ENCODE data around the gene GNAS-AS1. TPM values are rescaled to one million over a fixed set of nuclear protein-coding genes. Genes with fewer than 3 reads are reported as not detected.
A peak's percentile ranks its signal among the peaks of the same experiment; 100 is the strongest.

Gene GNAS-AS1
- total RNA-seq, 4 donors from 2014 or later: 0.28 TPM; not detected in 3

GRCh38 chr20:58895448-58896180 is 44.9 kb upstream of the GNAS-AS1 start:
- no peak for DNase-seq (ENCODE audit: low spot score)
- TF ChIP-seq, protein P1, sequence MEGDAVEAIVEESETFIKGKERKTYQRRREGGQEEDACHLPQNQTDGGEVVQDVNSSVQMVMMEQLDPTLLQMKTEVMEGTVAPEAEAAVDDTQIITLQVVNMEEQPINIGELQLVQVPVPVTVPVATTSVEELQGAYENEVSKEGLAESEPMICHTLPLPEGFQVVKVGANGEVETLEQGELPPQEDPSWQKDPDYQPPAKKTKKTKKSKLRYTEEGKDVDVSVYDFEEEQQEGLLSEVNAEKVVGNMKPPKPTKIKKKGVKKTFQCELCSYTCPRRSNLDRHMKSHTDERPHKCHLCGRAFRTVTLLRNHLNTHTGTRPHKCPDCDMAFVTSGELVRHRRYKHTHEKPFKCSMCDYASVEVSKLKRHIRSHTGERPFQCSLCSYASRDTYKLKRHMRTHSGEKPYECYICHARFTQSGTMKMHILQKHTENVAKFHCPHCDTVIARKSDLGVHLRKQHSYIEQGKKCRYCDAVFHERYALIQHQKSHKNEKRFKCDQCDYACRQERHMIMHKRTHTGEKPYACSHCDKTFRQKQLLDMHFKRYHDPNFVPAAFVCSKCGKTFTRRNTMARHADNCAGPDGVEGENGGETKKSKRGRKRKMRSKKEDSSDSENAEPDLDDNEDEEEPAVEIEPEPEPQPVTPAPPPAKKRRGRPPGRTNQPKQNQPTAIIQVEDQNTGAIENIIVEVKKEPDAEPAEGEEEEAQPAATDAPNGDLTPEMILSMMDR (IDR thresholded peaks at IDR 0.05): no peak
- no peak for ATAC-seq (ENCODE audit: low FRiP score)

DNA sequence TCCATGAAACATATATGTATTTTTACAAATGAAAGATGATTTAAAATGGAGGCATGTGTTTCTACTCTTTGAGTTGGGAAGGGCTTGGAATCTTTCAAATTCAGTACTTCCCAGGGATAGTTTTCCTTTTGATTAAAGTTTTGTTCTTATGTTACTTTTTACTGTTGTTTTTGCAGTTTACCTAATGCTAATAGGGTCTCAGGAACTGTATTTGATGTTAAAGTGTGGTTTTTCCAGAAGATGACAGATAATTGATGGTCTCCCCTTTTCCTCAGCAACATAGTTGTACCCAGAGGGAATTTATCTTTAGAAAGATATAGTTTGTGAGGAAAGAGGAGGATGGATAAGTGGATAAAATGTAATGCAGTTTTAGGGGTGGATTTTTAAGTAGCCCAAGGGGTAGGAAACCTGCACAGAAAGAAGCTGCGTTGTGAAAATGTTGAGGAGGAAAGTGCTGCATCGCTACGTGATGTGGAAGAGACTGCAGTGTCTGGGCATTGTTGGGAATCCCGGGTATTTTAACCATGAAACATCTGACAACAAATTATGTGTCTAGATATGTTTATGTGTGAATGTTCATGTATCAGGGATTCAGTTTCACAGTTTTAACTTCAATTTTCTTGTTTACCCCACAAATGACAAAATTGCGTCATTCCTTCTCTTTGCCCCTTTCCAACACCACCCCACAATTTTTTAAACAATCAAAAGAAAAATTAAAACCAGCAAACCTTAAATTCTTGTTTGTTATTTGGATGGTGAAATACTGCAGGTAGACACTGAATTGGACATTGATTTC is 44.1 kb upstream of the GNAS-AS1 start:
- TF ChIP-seq, protein P1 (IDR thresholded peaks at IDR 0.05): no peak

GRCh38 chr20:58893355-58894120 is 42.8 kb upstream of the GNAS-AS1 start:
- DNase-seq (ENCODE audit: low spot score) (no peak), ATAC-seq (ENCODE audit: low FRiP score) (no peak)
- TF ChIP-seq, protein P1 (IDR thresholded peaks at IDR 0.05): no peak

More for the DNA sequence above, 44.1 kb upstream of the GNAS-AS1 start:
- DNase-seq (ENCODE audit: low spot score) (no peak), ATAC-seq (ENCODE audit: low FRiP score) (no peak)

DNA sequence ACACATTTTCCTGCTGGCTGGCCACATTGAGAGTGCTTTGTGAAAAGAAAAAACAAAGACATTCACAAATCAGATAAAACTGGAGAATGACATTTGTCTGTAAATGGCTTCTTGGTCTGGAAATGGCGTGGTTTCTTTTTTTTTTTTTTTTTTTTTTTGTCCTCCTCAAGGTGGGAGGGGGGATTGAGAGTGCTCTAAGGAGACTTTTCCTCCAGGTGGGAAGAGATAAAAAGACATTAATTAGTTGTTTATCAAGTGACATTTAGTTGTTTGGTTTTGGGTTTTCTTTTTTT is 42.2 kb upstream of the GNAS-AS1 start:
- DNase-seq (ENCODE audit: low spot score): no peak
- no peak for ATAC-seq (ENCODE audit: low FRiP score)
- TF ChIP-seq, protein P1 (IDR thresholded peaks at IDR 0.05): no peak

DNA sequence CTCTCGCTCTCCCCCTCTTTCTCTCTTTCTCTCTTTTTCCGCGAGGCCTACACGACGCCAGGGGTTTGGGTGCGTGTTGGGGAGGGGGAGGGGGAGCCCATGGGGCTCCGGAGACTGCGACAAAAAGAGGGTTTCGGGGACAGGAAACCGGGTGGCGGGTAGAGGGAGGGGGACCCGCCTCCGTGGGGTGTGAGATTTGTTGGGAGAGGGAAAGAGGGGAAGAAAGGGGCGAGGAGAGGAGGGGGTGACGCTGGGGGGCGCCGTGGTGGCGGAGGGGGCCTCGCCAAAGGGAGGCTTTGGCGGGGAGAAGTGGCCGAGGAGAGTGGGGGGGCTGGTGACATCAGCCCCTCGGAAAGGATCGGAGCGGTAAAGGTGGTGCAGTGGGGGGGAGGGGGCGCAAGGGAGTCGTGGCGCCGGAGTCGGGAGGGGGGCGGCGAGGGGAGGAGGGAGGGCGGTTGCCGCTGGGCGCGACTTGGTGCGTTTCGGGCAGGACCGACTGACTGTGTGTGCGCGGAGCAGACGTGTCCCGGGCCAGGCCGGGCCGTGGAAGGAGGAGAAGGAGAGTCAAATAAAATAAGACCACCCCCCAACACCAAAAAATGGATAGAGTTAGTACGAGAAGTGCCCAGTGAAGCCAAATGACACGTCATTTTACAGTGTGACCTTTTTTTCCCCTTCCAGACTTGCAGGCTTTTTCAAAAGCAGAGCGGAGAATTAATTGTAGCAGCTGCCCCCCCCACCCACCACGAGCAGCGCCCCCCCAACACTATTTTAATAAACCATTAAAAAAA is 41.6 kb upstream of the GNAS-AS1 start:
- peak; percentile 35 for DNase-seq (ENCODE audit: low spot score)
- TF ChIP-seq, protein P1 (IDR thresholded peaks at IDR 0.05): no peak
- ATAC-seq (ENCODE audit: low FRiP score): no peak

DNA sequence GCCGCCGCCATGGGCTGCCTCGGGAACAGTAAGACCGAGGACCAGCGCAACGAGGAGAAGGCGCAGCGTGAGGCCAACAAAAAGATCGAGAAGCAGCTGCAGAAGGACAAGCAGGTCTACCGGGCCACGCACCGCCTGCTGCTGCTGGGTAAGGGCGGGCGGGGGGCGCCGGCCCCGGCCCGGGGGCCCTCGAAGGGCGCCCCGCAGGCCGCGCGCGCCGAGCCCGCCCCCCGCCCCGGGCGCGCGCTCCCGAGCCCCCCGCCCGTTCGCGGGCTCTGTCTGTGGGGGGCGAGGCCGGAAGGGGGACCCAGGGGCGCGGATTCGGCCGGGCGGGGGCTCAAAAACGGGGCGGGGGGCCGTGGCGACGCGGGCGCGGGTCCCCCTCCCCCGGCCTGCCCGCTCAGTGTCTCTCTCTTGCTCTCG is 41.0 kb upstream of the GNAS-AS1 start:
- no peak for DNase-seq (ENCODE audit: low spot score)
- TF ChIP-seq, protein P1 (IDR thresholded peaks at IDR 0.05): no peak
- ATAC-seq (ENCODE audit: low FRiP score): no peak
